Gastrocnemius medialis (tissue), 4 donors: Measurements from ENCODE around the gene EFEMP2.

Experiments
- CTCF ChIP-seq, 5 experiments: fragments of 450-650 bp in 3 of 5; fragments of 200-600 bp in 2 of 5; sonication (generic) in 2 of 5; IDR thresholded peaks in 4 of 5; conservative IDR thresholded peaks in 1 of 5; 1 replicate in 4 of 5; 2 replicates in 1 of 5; pipeline ENCODE4 v1.5.1; 2016 to 2019; ENCODE audit warnings: antibody characterized with exemption in 5 of 5, mild to moderate bottlenecking in 3 of 5, moderate library complexity in 3 of 5
- POLR2A ChIP-seq, 2 donors: fragments of 450-650 bp; IDR thresholded peaks; one replicate each; pipeline ENCODE4 v1.6.1; 2017; ENCODE audit warnings: antibody characterized with exemption in 2 of 2, mild to moderate bottlenecking in 2 of 2, moderate library complexity in 2 of 2

GRCh38 chr11:65872586-65873317, at the start of gene EFEMP2:
- peak in 1 of 5 experiments; percentile 2 for TF ChIP-seq CTCF (IDR thresholded peaks at IDR 0.05 in 4 of 5, conservative IDR thresholded peaks at IDR 0.05 in 1 of 5)
- no peak for TF ChIP-seq POLR2A (IDR thresholded peaks at IDR 0.05)
